GM12878 (cell line): ENCODE data around the gene HIVEP2. TPM values are rescaled to one million over a fixed set of nuclear protein-coding genes. Genes with fewer than 3 reads are reported as not detected.
A peak's percentile ranks its signal among the peaks of the same experiment; 100 is the strongest.

Experiments used
- BCL11A ChIP-seq: IDR thresholded peaks from 2 replicates; pipeline ENCODE4 v1.6.1; 2011; ENCODE audit warnings: low read depth, low read length
- BCL3 ChIP-seq: IDR thresholded peaks from 2 replicates; pipeline ENCODE4 v1.6.1; 2011; ENCODE audit warnings: borderline replicate concordance, low read depth, mild to moderate bottlenecking, moderate library complexity, low read length; ENCODE audit not compliant: insufficient read depth, poor library complexity, severe bottlenecking
- CBFB ChIP-seq: IDR thresholded peaks from 2 replicates; pipeline ENCODE4 v1.6.1; 2016; ENCODE audit warnings: antibody characterized with exemption, low read depth
- DPF2 ChIP-seq: fragments of 450-650 bp; IDR thresholded peaks from 2 replicates; pipeline ENCODE4 v1.6.1; 2017; ENCODE audit warnings: mild to moderate bottlenecking
- HDAC6 ChIP-seq: fragments of 200-600 bp; sonication (generic); IDR thresholded peaks from one replicate; pipeline ENCODE4 v1.8.0; 2017; ENCODE audit warnings: antibody characterized with exemption; ENCODE audit not compliant: unreplicated experiment
- HSF1 ChIP-seq: fragments of 150-350 bp; IDR thresholded peaks from 2 replicates; pipeline ENCODE4 v1.6.1; 2014; ENCODE audit warnings: mild to moderate bottlenecking, low read depth, low read length
- IKZF1 ChIP-seq: fragments of 450-650 bp; conservative IDR thresholded peaks from 2 replicates; pipeline ENCODE4 v1.6.1; 2017; ENCODE audit warnings: antibody characterized with exemption, mild to moderate bottlenecking
- LARP7 ChIP-seq: fragments of 450-650 bp; IDR thresholded peaks from 2 replicates; pipeline ENCODE4 v1.6.1; 2017; ENCODE audit warnings: mild to moderate bottlenecking
- MAX ChIP-seq: IDR thresholded peaks from 2 replicates; pipeline ENCODE4 v1.6.1; 2012; ENCODE audit warnings: low read depth, low read length, improper control_type of control experiment
- MEF2A ChIP-seq: IDR thresholded peaks from 2 replicates; pipeline ENCODE4 v1.6.1; 2011; ENCODE audit warnings: low read depth, mild to moderate bottlenecking, low read length, moderate library complexity; ENCODE audit not compliant: insufficient read depth
- MEF2B ChIP-seq: fragments of 450-650 bp; IDR thresholded peaks from 2 replicates; pipeline ENCODE4 v1.6.1; 2018; ENCODE audit warnings: mild to moderate bottlenecking, moderate library complexity; ENCODE audit not compliant: partially characterized antibody, poor library complexity, severe bottlenecking
- MTA3 ChIP-seq: IDR thresholded peaks from 2 replicates; pipeline ENCODE4 v1.6.1; 2012; ENCODE audit warnings: low read length, inconsistent platforms, borderline replicate concordance
- SIX5 ChIP-seq: IDR thresholded peaks from 2 replicates; pipeline ENCODE4 v1.6.1; 2011; ENCODE audit warnings: mild to moderate bottlenecking, low read depth, low read length, moderate library complexity; ENCODE audit not compliant: severe bottlenecking
- SMAD5 ChIP-seq: IDR thresholded peaks from 2 replicates; pipeline ENCODE4 v1.6.1; 2016; ENCODE audit warnings: antibody characterized with exemption, low read depth
- ZNF384 ChIP-seq: IDR thresholded peaks from 2 replicates; pipeline ENCODE4 v1.6.1; 2012; ENCODE audit warnings: low read depth, mild to moderate bottlenecking, low read length, improper control_type of control experiment, borderline replicate concordance
- ZSCAN29 ChIP-seq: fragments of 450-650 bp; IDR thresholded peaks from 2 replicates; pipeline ENCODE4 v1.6.1; 2017; ENCODE audit warnings: mild to moderate bottlenecking, moderate library complexity
- ZZZ3 ChIP-seq: IDR thresholded peaks from 2 replicates; pipeline ENCODE4 v1.6.1; 2011; ENCODE audit warnings: low read depth; ENCODE audit not compliant: control insufficient read depth, insufficient read length
- polyA plus RNA-seq, 11 experiments: library from polyadenylated mRNA; depleted of rRNA in 4 of 11; unstranded in 6 of 11; stranded (reverse) in 5 of 11; fragments of >200 nt; fragmentation: Nextera tagmentation in 4 of 11; fragmentation: Illumina TruSeq in 1 of 11; extraction: Ambion mirVana in 4 of 11; extraction: Trizol in 1 of 11; gene quantifications; 1 replicate in 1 of 11; 2 replicates in 10 of 11; pipeline versions ENCODE4 v1.2.1 to v1.2.3, GENCODE V29; 2011 to 2016; ENCODE audit warnings: inconsistent platforms in 2 of 11, missing spikeins in 2 of 11, low read depth in 1 of 11
- total RNA-seq, 4 experiments: library from RNA; depleted of rRNA in 3 of 4; stranded (reverse); fragments of >200 nt in 3 of 4; fragmentation: Illumina TruSeq in 1 of 4; extraction: Trizol in 1 of 4; gene quantifications; 2 replicates each; pipeline versions ENCODE4 v1.2.1 to v1.2.3, GENCODE V29; 2013 to 2021
- TF ChIP-seq, protein P1 (sequence below): IDR thresholded peaks from 2 replicates; pipeline ENCODE4 v1.6.1; 2012; ENCODE audit warnings: improper control_type of control experiment, low read depth, low read length; ENCODE audit not compliant: insufficient replicate concordance
- TF ChIP-seq, protein P2 (sequence below): fragments of 450-650 bp; IDR thresholded peaks from 2 replicates; pipeline ENCODE4 v1.6.1; 2017; ENCODE audit warnings: mild to moderate bottlenecking, low read depth, inconsistent platforms; ENCODE audit not compliant: poor library complexity, severe bottlenecking

HIVEP2 gene
- total and polyA plus RNA-seq, 10 of the 15 experiments (the other 5 are each of a cell fraction or from before 2014, with no cell fraction given): 1.2 to 15.7 (median 10.2) TPM

DNA sequence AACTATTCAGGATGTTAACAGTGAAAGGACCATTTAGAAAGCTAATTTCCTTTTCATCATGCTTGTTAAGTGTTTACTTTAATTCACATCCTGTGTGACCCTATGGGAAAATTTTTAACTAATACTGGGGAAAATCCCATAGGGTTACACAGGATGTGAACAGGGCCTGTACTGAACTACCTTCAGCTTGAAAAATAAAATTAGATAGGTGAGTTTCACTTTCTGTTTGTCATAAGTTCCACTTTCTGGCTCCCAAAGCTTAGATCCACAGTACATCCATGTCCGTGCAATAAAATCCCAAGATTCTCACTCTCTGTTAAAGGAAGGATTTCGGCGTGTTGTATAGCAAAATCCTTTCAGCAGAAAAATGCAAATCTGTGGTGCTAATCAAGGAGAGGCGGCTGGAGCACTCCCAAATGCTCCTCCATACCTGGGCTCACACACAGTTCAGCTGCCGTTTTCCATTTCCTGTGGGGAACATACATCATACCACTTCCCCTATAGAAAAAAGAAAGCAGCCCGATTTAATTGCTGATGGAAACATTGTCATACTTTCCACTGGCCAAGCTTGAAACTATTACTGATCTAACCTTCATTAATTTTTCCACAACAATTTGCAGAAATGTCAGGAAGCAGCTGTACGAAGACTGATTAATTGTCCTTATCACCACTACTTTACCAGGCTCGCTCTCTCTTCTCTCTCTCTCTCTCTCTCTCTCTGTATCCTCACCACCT is 125.2 kb downstream of the HIVEP2 start (continued):
- TF ChIP-seq HSF1 (no peak), MEF2B (peak; percentile 92), IKZF1 (peak; percentile 99), HDAC6 (no peak), BCL11A (peak; percentile 62), DPF2 (peak; percentile 92), CBFB (no peak; the same call in 1 of the 2 replicates), BCL3 (peak; percentile 98), SIX5 (no peak), MEF2A (peak; percentile 74), MAX (no peak), ZNF384 (peak; percentile 4; the same call in 1 of the 2 replicates), ZZZ3 (peak; percentile 84), SMAD5 (no peak), MTA3 (peak; percentile 91), LARP7 (no peak), ZSCAN29 (0 out of 2 replicates have a peak, but pooled peaks have one; percentile 17)
- TF ChIP-seq, protein P1, sequence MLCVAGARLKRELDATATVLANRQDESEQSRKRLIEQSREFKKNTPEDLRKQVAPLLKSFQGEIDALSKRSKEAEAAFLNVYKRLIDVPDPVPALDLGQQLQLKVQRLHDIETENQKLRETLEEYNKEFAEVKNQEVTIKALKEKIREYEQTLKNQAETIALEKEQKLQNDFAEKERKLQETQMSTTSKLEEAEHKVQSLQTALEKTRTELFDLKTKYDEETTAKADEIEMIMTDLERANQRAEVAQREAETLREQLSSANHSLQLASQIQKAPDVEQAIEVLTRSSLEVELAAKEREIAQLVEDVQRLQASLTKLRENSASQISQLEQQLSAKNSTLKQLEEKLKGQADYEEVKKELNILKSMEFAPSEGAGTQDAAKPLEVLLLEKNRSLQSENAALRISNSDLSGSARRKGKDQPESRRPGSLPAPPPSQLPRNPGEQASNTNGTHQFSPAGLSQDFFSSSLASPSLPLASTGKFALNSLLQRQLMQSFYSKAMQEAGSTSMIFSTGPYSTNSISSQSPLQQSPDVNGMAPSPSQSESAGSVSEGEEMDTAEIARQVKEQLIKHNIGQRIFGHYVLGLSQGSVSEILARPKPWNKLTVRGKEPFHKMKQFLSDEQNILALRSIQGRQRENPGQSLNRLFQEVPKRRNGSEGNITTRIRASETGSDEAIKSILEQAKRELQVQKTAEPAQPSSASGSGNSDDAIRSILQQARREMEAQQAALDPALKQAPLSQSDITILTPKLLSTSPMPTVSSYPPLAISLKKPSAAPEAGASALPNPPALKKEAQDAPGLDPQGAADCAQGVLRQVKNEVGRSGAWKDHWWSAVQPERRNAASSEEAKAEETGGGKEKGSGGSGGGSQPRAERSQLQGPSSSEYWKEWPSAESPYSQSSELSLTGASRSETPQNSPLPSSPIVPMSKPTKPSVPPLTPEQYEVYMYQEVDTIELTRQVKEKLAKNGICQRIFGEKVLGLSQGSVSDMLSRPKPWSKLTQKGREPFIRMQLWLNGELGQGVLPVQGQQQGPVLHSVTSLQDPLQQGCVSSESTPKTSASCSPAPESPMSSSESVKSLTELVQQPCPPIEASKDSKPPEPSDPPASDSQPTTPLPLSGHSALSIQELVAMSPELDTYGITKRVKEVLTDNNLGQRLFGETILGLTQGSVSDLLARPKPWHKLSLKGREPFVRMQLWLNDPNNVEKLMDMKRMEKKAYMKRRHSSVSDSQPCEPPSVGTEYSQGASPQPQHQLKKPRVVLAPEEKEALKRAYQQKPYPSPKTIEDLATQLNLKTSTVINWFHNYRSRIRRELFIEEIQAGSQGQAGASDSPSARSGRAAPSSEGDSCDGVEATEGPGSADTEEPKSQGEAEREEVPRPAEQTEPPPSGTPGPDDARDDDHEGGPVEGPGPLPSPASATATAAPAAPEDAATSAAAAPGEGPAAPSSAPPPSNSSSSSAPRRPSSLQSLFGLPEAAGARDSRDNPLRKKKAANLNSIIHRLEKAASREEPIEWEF: peak; percentile 95
- TF ChIP-seq, protein P2, sequence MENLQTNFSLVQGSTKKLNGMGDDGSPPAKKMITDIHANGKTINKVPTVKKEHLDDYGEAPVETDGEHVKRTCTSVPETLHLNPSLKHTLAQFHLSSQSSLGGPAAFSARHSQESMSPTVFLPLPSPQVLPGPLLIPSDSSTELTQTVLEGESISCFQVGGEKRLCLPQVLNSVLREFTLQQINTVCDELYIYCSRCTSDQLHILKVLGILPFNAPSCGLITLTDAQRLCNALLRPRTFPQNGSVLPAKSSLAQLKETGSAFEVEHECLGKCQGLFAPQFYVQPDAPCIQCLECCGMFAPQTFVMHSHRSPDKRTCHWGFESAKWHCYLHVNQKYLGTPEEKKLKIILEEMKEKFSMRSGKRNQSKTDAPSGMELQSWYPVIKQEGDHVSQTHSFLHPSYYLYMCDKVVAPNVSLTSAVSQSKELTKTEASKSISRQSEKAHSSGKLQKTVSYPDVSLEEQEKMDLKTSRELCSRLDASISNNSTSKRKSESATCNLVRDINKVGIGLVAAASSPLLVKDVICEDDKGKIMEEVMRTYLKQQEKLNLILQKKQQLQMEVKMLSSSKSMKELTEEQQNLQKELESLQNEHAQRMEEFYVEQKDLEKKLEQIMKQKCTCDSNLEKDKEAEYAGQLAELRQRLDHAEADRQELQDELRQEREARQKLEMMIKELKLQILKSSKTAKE: peak; percentile 77
